IPS-18a (cell line): ENCODE measurements around the gene MRPL1.
A peak's percentile ranks its signal among the peaks of the same experiment; 100 is the strongest.

Experiments used
- H3K27ac ChIP-seq: one replicate; pipeline ENCODE4 v1.5.1; 2013; ENCODE audit warnings: low read length
- H3K27me3 ChIP-seq: one replicate; pipeline ENCODE4 v1.6.1; 2013; ENCODE audit warnings: mild to moderate bottlenecking, low read length; ENCODE audit not compliant: control insufficient read depth, insufficient read depth
- H3K36me3 ChIP-seq: one replicate; pipeline ENCODE4 v1.6.1; 2013; ENCODE audit warnings: low read depth, low read length; ENCODE audit not compliant: control insufficient read depth
- H3K4me1 ChIP-seq: one replicate; pipeline ENCODE4 v1.6.1; 2013; ENCODE audit warnings: low read depth, low read length; ENCODE audit not compliant: control insufficient read depth
- H3K4me3 ChIP-seq: one replicate; pipeline ENCODE4 v1.5.1; 2013; ENCODE audit warnings: low read length
- H3K9ac ChIP-seq: one replicate; pipeline ENCODE4 v1.6.1; 2013; ENCODE audit warnings: mild to moderate bottlenecking, low read length, moderate library complexity
- H3K9me3 ChIP-seq: one replicate; pipeline ENCODE4 v1.6.1; 2013; ENCODE audit warnings: low read depth, low read length; ENCODE audit not compliant: control insufficient read depth

The MRPL1 gene

DNA sequence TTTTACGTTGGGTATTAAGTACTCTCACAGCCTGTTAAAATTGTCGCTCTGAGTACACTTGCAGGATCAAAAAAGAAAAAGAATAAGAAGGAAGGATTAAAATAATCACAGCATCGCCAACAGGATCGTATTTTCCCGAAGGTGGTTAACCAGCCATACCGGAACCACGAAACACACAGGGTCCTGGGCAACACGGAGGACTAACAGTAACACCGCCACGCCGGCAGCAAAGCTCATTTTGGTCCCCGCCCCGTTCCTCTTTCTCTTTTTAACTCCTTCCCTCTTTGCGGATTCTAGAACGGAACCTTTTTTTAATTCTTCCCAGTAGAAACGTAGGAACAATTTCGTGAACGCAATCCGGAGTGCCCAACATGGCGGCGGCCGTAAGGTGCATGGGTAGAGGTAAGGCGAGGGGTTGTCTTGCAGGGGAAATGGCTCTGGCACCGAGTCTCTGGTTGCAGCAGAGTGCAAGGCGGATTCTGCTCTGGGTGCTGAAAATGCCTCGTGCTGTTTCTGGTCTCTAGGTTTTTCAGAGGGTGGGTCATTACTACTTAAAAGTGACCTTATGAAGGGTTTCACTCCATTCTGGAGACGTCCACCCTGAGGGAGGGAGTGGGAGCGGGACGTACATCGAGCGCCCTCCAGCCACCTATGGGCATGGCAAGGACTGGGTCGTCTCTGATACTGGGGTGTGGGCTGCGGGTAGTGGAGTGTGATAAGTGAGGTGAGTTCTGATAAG, at the start of gene MRPL1:
TSS of gene MRPL1 (plus strand) at position 353 of the 739 bp plus-strand sequence. CDS start at position 372, 19 bp downstream.
- H3K4me1 ChIP-seq: peaks cover 12% of the 10 kb centered on the region
- peak within 1 kb of the TSS; percentile 96 for H3K4me3 ChIP-seq
- H3K27me3 ChIP-seq: no peaks in the 10 kb centered on the region
- H3K36me3 ChIP-seq: no peaks in the 10 kb centered on the region
- H3K9me3 ChIP-seq: no peaks in the 10 kb centered on the region
- H3K27ac ChIP-seq: peak within 1 kb of the TSS; percentile 95
- peak within 1 kb of the TSS; percentile 95 for H3K9ac ChIP-seq

DNA sequence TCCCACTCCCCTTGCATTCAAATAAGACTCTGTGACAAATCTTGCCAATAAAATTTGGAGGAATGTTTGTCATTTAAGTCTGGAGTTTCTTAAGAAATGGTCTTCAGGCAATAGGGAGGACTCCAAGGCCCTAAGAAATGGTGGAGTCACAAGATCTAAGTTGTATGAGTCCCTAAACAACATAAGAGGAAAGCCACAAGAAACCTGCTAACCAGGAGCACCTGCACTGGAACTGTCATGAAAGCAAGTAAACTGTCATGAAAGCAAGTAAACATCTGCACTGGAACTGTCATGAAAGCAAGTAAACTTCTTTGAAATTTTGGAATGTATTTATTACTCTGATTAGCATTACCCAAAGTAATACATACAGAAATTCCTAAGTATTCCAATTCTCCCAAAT, 47.0 kb upstream of the MRPL1 start:
- no peak overlapping the region for H3K27ac ChIP-seq
- H3K4me3 ChIP-seq: no peak overlapping the region
- no peaks in the 10 kb centered on the region for H3K9me3 ChIP-seq
- H3K27me3 ChIP-seq: peaks cover 13% of the 10 kb centered on the region
- no peak overlapping the region for H3K9ac ChIP-seq
- no peaks in the 10 kb centered on the region for H3K36me3 ChIP-seq
- H3K4me1 ChIP-seq: peaks cover 5% of the 10 kb centered on the region

- Histone ChIP-seq H3K4me3 (no peak overlapping the region), H3K4me1 (peaks cover 11% of the 10 kb centered on the region), H3K27me3 (peaks cover 22% of the 10 kb centered on the region), H3K9ac (no peak overlapping the region), H3K36me3 (no peaks in the 10 kb centered on the region), H3K9me3 (no peaks in the 10 kb centered on the region), H3K27ac (no peak overlapping the region)
Observed at GRCh38 chr4:77816546-77816945, 46.1 kb upstream of the MRPL1 start.

GRCh38 chr4:77817304-77818072, 45.1 kb upstream of the MRPL1 start:
- peaks cover 22% of the 10 kb centered on the region for H3K27me3 ChIP-seq
- H3K9ac ChIP-seq: no peak overlapping the region
- peak overlapping the region; percentile 68 for H3K4me3 ChIP-seq
- H3K4me1 ChIP-seq: peaks cover 11% of the 10 kb centered on the region
- H3K27ac ChIP-seq: no peak overlapping the region
- H3K9me3 ChIP-seq: no peaks in the 10 kb centered on the region
- no peaks in the 10 kb centered on the region for H3K36me3 ChIP-seq

DNA sequence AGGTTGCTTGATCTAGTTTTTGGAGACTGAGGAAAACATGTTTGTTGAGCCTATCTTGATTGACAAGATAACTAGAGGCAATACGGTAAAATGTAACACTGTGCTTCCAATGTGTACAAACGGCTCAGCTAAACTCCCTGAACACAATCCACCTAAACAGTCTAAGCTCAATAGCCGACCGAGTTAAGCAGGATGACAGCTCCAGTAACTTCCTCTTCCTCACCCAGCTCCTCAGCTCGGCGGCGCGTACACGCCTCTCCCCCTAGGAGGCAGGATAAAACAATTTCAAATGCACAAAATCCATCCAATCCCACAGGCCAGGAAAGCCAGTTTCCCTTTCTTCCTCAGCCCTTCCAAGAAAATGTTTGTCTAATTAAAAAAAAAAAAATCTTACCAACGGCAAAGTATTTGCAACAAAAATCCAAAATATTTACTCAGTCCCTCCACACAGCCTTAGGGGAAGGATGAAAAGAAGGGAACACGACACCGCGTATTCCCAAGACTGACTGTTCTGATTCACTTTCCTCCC, 44.5 kb upstream of the MRPL1 start:
- peak overlapping the region; percentile 68 for H3K4me3 ChIP-seq
- H3K4me1 ChIP-seq: peaks cover 11% of the 10 kb centered on the region
- no peaks in the 10 kb centered on the region for H3K36me3 ChIP-seq
- peaks cover 22% of the 10 kb centered on the region for H3K27me3 ChIP-seq
- no peaks in the 10 kb centered on the region for H3K9me3 ChIP-seq
- no peak overlapping the region for H3K27ac ChIP-seq
- H3K9ac ChIP-seq: no peak overlapping the region

- Histone ChIP-seq H3K27ac (no peak within 1 kb of the TSS), H3K27me3 (peaks cover 22% of the 10 kb centered on the region), H3K9ac (peak within 1 kb of the TSS; percentile 70), H3K4me3 (peak within 1 kb of the TSS; percentile 95), H3K4me1 (peaks cover 11% of the 10 kb centered on the region), H3K36me3 (no peaks in the 10 kb centered on the region), H3K9me3 (no peaks in the 10 kb centered on the region)
Observed at GRCh38 chr4:77818602-77819403, 43.8 kb upstream of the MRPL1 start, which contains the start of gene CNOT6L. TSS of gene CNOT6L (minus strand) at chr4:77819368. CDS start at chr4:77819308, 60 bp downstream.

- H3K9me3 ChIP-seq: no peaks in the 10 kb centered on the region
- H3K36me3 ChIP-seq: no peaks in the 10 kb centered on the region
- H3K9ac ChIP-seq: peak overlapping the region; percentile 45
- no peak overlapping the region for H3K27ac ChIP-seq
- H3K4me3 ChIP-seq: peak overlapping the region; percentile 95
- peaks cover 11% of the 10 kb centered on the region for H3K4me1 ChIP-seq
- peaks cover 22% of the 10 kb centered on the region for H3K27me3 ChIP-seq
Observed at GRCh38 chr4:77819404-77819842, 43.2 kb upstream of the MRPL1 start.

DNA sequence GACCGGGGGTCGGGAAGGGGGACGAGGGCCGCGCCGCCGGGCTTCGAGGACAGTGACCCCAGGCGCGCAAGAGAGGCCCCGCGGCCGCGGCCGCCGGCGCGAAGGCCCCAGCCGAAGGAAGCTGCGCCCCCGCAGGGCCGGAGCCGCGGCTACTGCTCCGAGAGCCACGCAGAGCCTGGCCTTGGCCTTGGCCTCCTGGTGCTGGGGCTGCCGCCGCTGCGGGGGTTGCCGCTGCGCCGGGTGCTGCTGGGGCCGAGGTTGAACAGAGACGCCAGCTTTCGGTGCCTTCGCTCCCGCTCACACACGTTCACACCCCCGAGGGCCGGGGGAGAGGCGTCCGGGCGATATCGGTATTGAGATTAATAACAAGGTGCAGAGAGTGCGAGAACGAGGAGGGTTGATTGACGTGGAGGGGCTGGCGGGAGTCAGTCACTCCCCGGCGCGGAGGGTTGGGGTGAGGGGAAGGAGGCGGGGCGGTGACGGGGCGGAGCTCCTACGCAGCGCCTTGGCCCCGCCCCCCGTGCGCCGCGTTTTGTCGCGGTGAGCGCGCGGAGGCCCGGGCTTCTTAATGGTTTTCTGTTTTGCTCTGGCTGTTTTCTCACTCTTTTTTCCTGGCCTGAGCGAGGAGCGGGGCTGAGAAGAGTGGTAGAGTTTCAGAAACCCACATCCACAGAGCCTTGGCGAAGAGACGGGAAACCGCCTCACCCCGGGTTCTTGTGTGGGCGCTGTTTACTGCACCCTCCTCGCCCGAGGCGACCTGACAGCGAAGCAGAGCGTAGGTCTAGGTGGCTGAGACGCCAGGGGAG, 42.6 kb upstream of the MRPL1 start:
- Histone ChIP-seq H3K9ac (peak overlapping the region; percentile 70), H3K4me3 (peak overlapping the region; percentile 95), H3K27ac (peak overlapping the region; percentile 71), H3K4me1 (peaks cover 11% of the 10 kb centered on the region), H3K9me3 (no peaks in the 10 kb centered on the region), H3K36me3 (no peaks in the 10 kb centered on the region), H3K27me3 (peaks cover 22% of the 10 kb centered on the region)

GRCh38 chr4:77820649-77821561, 41.7 kb upstream of the MRPL1 start:
- H3K4me1 ChIP-seq: peaks cover 11% of the 10 kb centered on the region
- H3K27ac ChIP-seq: no peak overlapping the region

GRCh38 chr4:77821775-77822174, 40.9 kb upstream of the MRPL1 start:
- H3K4me3 ChIP-seq: no peak overlapping the region
- H3K27ac ChIP-seq: no peak overlapping the region
- no peaks in the 10 kb centered on the region for H3K36me3 ChIP-seq
- H3K9me3 ChIP-seq: no peaks in the 10 kb centered on the region
- H3K9ac ChIP-seq: no peak overlapping the region
- peaks cover 11% of the 10 kb centered on the region for H3K4me1 ChIP-seq
- peaks cover 22% of the 10 kb centered on the region for H3K27me3 ChIP-seq

More at GRCh38 chr4:77820649-77821561, 41.7 kb upstream of the MRPL1 start:
- Histone ChIP-seq H3K27me3 (peaks cover 22% of the 10 kb centered on the region), H3K9me3 (no peaks in the 10 kb centered on the region), H3K4me3 (peak overlapping the region; percentile 95), H3K9ac (peak overlapping the region; percentile 70), H3K36me3 (no peaks in the 10 kb centered on the region)
